Measurements from ENCODE around the gene HMG20B.
A peak's percentile ranks its signal among the peaks of the same experiment; 100 is the strongest.
"Not testable (repeated sequence)": the region's sequence is repeated elsewhere in the genome, so short reads cannot be mapped to it uniquely, and the experiment has no call there.

HMG20B gene

DNA sequence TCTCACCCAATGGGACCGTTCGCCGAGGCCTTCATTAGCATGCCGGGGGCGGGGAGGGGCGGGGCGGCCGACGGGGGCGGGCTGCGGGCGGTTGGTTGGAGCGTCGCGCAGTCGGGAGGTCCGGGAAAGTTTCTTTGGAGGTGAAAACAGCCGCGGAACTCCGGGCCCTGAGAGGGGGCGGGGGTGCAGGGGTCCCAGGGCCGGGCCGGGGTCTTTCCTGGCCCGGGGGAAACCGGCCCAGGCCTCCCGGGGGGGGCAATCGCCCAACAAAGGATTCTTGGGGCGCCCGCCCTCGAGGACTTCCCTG lies at the start of gene HMG20B:
Gene HMG20B (plus strand): TSS at position 90 of the 307 bp plus-strand sequence. CDS start 366 bp downstream, outside the sequence.
- Mint-ChIP-seq H3K36me3 (ENCODE audit: low read depth) (peaks cover 8% of the 10 kb centered on the region), H3K4me1 (ENCODE audit: low read depth) (peaks cover 17% of the 10 kb centered on the region), H3K27ac (no peak within 1 kb of the TSS), H3K9me3 (no peaks in the 10 kb centered on the region), H3K4me3 (peak within 1 kb of the TSS; percentile 72), H3K27me3 (no peaks in the 10 kb centered on the region)

GRCh38 chr19:3523361-3524077 lies 49.2 kb upstream of the HMG20B start:
- H3K36me3 Mint-ChIP-seq (ENCODE audit: low read depth) = peaks cover 6% of the 10 kb centered on the region
- H3K27me3 Mint-ChIP-seq = no peaks in the 10 kb centered on the region
- H3K27ac Mint-ChIP-seq = no peak overlapping the region
- H3K4me1 Mint-ChIP-seq (ENCODE audit: low read depth) = peaks cover 9% of the 10 kb centered on the region
- no peak overlapping the region for H3K4me3 Mint-ChIP-seq
- H3K9me3 Mint-ChIP-seq = no peaks in the 10 kb centered on the region

DNA sequence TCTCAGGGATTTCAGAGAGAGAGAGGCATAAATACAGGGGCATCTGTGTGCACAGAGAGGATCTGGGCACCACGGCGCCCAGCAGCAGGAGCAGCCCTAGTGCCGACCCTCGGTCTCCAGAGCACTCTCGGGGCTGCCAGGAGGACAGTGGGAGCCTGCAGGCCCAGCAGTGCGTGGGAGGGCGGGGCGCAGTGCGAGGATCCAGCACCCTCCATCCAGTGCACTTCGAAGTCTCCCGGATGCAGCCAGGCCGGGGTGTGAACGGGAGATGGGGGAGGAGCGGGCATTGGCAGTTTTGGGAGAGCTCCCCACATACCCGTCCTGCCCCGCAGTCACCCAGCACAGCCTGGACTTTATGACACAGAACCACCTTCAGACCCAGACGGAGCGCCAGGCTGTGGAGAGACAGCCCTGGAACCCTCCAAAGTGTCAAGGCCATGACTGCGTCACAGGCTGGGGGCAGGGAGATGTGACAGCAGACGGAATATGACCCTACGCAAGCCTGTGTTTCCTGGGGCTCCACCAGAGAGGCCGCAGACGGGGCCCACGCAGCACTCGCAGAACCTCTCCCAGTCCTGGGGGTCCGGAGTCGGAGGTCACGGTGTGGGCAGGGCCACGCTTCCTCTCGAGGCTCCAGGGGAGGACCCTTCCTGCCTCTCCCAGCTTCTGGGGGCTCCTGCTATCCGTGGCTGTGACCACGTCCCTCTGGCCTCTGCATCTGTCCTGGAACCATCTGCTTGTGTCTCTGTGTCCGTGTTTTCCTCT lies 48.5 kb upstream of the HMG20B start:
- Mint-ChIP-seq H3K4me1 (ENCODE audit: low read depth) (peaks cover 5% of the 10 kb centered on the region), H3K27me3 (no peaks in the 10 kb centered on the region), H3K27ac (no peak overlapping the region), H3K9me3 (no peaks in the 10 kb centered on the region), H3K36me3 (ENCODE audit: low read depth) (peaks cover 6% of the 10 kb centered on the region), H3K4me3 (no peak overlapping the region)

DNA sequence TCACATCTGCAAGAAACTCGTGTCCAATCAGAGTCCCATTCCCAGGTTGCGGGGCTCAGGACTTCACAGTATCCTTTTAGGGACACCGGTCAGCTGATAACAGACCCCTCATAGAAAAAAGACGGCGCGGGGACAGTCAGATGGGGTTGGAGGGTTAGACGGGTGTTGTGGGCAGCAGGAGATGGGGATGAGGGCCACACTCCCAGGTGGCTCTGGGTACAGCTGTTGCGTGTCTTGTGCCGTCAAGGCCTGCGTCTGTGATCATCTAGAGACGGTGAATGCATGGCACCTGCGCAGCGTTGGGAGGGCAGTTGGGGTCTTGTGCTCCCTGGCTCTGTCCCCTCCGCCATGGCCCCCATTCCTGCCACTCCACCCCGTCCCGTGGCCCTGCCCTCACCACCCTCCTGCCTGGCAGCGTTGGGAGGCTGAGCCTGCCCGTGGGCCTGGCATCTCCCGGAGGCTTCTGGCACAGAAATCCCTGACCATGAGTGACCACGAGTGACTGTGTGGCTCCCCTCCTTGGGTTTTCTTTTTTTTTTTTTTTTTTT lies 47.8 kb upstream of the HMG20B start:
- Mint-ChIP-seq H3K27me3 (no peaks in the 10 kb centered on the region), H3K9me3 (no peaks in the 10 kb centered on the region), H3K36me3 (ENCODE audit: low read depth) (peaks cover 6% of the 10 kb centered on the region), H3K4me3 (no peak overlapping the region), H3K27ac (no peak overlapping the region), H3K4me1 (ENCODE audit: low read depth) (peaks cover 5% of the 10 kb centered on the region)

DNA sequence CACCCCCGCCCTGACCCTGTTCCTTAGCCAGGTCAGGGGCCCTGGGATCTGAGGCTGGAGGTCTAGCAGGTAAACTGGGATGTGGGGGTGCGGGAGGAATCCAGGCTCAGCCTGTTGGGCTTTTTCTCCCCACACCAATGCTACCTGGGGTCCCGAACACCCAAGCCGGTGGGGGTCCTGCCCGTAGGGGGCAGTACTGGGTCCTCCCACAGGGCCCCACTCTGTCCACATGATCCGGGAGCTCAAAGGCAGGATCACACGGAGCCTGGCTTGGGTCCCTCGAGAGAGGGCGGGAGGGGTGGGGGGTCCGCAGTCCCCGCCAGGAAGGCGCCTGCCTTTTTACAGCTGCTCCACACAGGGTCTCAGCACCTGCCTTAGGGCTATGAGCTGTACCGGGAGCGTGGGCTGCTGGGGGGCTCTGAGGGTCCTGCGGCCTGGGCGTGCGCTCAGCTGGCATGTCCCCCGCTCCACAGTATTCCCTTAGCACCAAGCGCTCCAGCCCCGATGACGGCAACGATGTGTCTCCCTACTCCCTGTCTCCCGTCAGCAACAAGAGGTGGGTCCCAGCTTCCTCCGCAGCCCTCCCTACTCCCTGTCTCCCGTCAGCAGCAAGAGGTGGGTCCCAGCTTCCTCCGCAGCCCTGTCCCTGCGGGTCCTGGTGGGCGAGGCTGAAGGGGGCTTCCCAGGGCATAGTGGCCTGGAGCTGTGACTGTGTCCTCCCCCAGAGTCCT lies 46.1 kb upstream of the HMG20B start:
- no peaks in the 10 kb centered on the region for H3K27me3 Mint-ChIP-seq
- H3K27ac Mint-ChIP-seq = no peak overlapping the region
- H3K36me3 Mint-ChIP-seq (ENCODE audit: low read depth) = no peaks in the 10 kb centered on the region
- H3K4me1 Mint-ChIP-seq (ENCODE audit: low read depth) = no peaks in the 10 kb centered on the region
- no peaks in the 10 kb centered on the region for H3K9me3 Mint-ChIP-seq
- no peak overlapping the region for H3K4me3 Mint-ChIP-seq

DNA sequence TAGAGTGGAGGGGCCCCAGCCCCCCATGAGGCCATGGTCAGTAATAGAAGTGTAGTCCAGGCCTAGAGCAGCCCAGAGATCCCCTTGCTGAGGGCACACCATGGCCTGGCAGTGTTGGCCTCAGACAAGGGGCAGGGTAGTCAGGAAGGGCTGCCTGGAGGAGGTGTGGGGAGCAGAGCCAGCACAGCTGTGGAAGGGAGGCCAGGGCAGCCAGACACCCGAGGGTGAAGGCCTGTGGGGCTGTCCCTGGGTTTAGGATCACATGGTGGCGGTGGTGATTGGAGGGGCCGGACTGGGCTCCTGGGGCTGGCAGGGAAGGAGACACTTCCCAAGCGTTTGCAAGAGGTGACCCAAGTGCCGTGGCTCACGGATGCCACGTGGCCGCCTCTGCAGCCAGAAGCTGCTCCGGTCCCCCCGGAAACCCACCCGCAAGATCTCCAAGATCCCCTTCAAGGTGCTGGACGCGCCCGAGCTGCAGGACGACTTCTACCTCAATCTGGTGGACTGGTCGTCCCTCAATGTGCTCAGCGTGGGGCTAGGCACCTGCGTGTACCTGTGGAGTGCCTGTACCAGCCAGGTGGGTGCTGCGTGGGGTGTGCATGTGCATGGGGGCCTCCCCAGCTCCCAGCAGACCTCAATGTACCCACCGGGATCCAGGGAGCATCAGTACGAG lies 45.4 kb upstream of the HMG20B start:
- Mint-ChIP-seq H3K27me3 (no peaks in the 10 kb centered on the region), H3K36me3 (ENCODE audit: low read depth) (no peaks in the 10 kb centered on the region), H3K4me1 (ENCODE audit: low read depth) (no peaks in the 10 kb centered on the region), H3K4me3 (no peak overlapping the region), H3K27ac (no peak overlapping the region), H3K9me3 (no peaks in the 10 kb centered on the region)

DNA sequence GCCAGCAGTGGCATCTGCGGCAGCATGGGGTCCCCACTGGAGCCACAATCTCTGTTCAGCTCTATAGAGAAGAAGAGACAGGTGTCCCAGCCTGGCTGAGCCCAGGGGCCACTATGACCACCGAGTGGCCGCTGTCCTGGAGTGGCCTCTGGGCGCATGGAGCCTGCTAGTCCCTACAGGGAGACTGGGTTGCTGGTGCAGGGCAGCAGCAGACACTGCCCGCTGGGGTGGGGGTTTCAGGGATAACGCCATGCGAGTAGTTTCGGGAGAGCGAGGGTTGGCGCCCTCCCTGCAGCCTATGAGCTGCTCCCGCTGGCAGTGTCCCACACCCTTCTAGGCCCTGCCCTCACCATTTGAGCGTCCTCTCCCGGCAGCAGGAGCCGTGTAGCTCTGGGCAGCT lies 44.7 kb upstream of the HMG20B start:
- H3K27ac Mint-ChIP-seq = no peak overlapping the region
- H3K27me3 Mint-ChIP-seq = no peaks in the 10 kb centered on the region
- no peaks in the 10 kb centered on the region for H3K9me3 Mint-ChIP-seq
- H3K36me3 Mint-ChIP-seq (ENCODE audit: low read depth) = no peaks in the 10 kb centered on the region
- H3K4me1 Mint-ChIP-seq (ENCODE audit: low read depth) = no peaks in the 10 kb centered on the region
- H3K4me3 Mint-ChIP-seq = no peak overlapping the region

- peaks cover 4% of the 10 kb centered on the region for H3K36me3 Mint-ChIP-seq (ENCODE audit: low read depth)
- no peaks in the 10 kb centered on the region for H3K9me3 Mint-ChIP-seq
- no peak overlapping the region for H3K27ac Mint-ChIP-seq
- no peaks in the 10 kb centered on the region for H3K4me1 Mint-ChIP-seq (ENCODE audit: low read depth)
- no peak overlapping the region for H3K4me3 Mint-ChIP-seq
- no peaks in the 10 kb centered on the region for H3K27me3 Mint-ChIP-seq
Measured at GRCh38 chr19:3528539-3529211, 44.1 kb upstream of the HMG20B start.

DNA sequence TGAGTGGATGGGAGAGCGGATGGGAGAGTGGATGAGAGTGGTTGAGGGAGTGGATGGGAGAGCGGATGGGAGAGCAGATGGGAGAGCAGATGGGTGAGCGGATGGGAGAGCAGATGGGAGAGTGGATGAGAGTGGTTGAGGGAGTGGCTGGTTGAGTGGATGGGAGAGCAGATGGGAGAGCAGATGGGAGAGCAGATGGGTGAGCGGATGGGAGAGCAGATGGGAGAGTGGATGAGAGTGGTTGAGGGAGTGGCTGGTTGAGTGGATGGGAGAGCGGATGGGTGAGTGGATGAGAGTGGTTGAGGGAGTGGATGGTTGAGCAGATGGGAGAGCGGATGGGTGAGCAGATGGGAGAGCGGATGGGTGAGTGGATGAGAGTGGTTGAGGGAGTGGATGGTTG lies 43.4 kb upstream of the HMG20B start:
- H3K27ac Mint-ChIP-seq; H3K4me1 Mint-ChIP-seq (ENCODE audit: low read depth); H3K9me3 Mint-ChIP-seq; H3K4me3 Mint-ChIP-seq; H3K36me3 Mint-ChIP-seq (ENCODE audit: low read depth); H3K27me3 Mint-ChIP-seq: not testable (repeated sequence)

DNA sequence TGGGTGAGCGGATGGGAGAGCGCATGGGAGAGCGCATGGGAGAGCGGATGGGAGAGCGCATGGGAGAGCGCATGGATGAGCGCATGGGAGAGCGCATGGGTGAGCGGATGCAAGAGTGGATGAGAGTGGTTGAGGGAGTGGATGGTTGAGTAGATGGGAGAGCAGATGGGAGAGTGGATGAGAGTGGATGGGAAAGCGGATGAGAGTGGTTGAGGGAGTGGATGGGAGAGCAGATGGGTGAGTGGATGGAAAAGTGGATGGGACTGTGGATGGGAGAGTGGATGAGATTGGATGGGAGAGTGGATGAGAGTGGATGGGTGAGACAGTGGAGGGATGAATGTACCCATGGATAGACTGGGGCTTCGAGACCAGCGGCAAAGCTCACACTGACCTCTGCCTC lies 42.4 kb upstream of the HMG20B start:
- H3K27ac Mint-ChIP-seq = no peak overlapping the region
- H3K9me3 Mint-ChIP-seq = no peaks in the 10 kb centered on the region
- H3K4me1 Mint-ChIP-seq (ENCODE audit: low read depth) = no peaks in the 10 kb centered on the region
- H3K36me3 Mint-ChIP-seq (ENCODE audit: low read depth) = peaks cover 15% of the 10 kb centered on the region
- H3K4me3 Mint-ChIP-seq = no peak overlapping the region
- no peaks in the 10 kb centered on the region for H3K27me3 Mint-ChIP-seq

- peaks cover 19% of the 10 kb centered on the region for H3K36me3 Mint-ChIP-seq (ENCODE audit: low read depth)
- H3K4me1 Mint-ChIP-seq (ENCODE audit: low read depth) = no peaks in the 10 kb centered on the region
- H3K4me3 Mint-ChIP-seq = no peak overlapping the region
- H3K27ac Mint-ChIP-seq = no peak overlapping the region
- H3K27me3 Mint-ChIP-seq = no peaks in the 10 kb centered on the region
- no peaks in the 10 kb centered on the region for H3K9me3 Mint-ChIP-seq
Measured at GRCh38 chr19:3531716-3532115, 41.0 kb upstream of the HMG20B start.

- Mint-ChIP-seq H3K4me1 (ENCODE audit: low read depth) (no peaks in the 10 kb centered on the region), H3K9me3 (no peaks in the 10 kb centered on the region), H3K4me3 (no peak overlapping the region), H3K27me3 (no peaks in the 10 kb centered on the region), H3K36me3 (ENCODE audit: low read depth) (peaks cover 19% of the 10 kb centered on the region), H3K27ac (no peak overlapping the region)
Measured at GRCh38 chr19:3532154-3532786, 40.5 kb upstream of the HMG20B start.

- no peak overlapping the region for H3K27ac Mint-ChIP-seq
Measured at GRCh38 chr19:3533033-3533432, 39.7 kb upstream of the HMG20B start.

More at GRCh38 chr19:3533033-3533432, 39.7 kb upstream of the HMG20B start:
- Mint-ChIP-seq H3K4me1 (ENCODE audit: low read depth) (no peaks in the 10 kb centered on the region), H3K27me3 (no peaks in the 10 kb centered on the region), H3K36me3 (ENCODE audit: low read depth) (peaks cover 19% of the 10 kb centered on the region), H3K9me3 (no peaks in the 10 kb centered on the region), H3K4me3 (no peak overlapping the region)
